Thyroid gland (tissue), 4 donors: ENCODE measurements around the gene VOPP1. TPM values are rescaled to one million over a fixed set of nuclear protein-coding genes. Genes with fewer than 3 reads are reported as not detected.

Experiments
- DNase-seq, 2 donors: peaks; one replicate each; pipeline ENCODE4 v3.0.0-alpha.2; 2019
- H3K27ac ChIP-seq, 3 donors: fragments of 200-600 bp; sonication (generic); 1 replicate in 2 of 3; 2 replicates in 1 of 3; pipeline ENCODE4 v1.5.1; 2016 to 2019; ENCODE audit warnings: mild to moderate bottlenecking in 1 of 3, moderate library complexity in 1 of 3
- H3K27me3 ChIP-seq: fragments of 200-600 bp; sonication (generic); one replicate; pipeline ENCODE4 v1.5.1; 2019
- H3K36me3 ChIP-seq, 2 donors: fragments of 200-600 bp; sonication (generic); one replicate each; pipeline ENCODE4 v1.5.1; 2016 to 2019
- H3K4me1 ChIP-seq, 2 donors: fragments of 200-600 bp; sonication (generic); one replicate each; pipeline ENCODE4 v1.5.1; 2017 to 2019
- H3K4me3 ChIP-seq, 3 donors: fragments of 200-600 bp; sonication (generic); replicated peaks in 1 of 3; 1 replicate in 2 of 3; 2 replicates in 1 of 3; pipeline ENCODE4 v1.5.1; 2016; ENCODE audit warnings: mild to moderate bottlenecking in 1 of 3
- H3K9me3 ChIP-seq: fragments of 200-600 bp; sonication (generic); one replicate; pipeline ENCODE4 v1.5.1; 2017
- CTCF ChIP-seq, 6 experiments: fragments of 200-600 bp in 3 of 6; fragments of 450-650 bp in 3 of 6; sonication (generic) in 3 of 6; IDR thresholded peaks; one replicate each; pipeline ENCODE4 v1.5.1; 2016 to 2019; ENCODE audit warnings: antibody characterized with exemption in 6 of 6, mild to moderate bottlenecking in 2 of 6, inconsistent platforms in 1 of 6, moderate library complexity in 1 of 6
- POLR2A ChIP-seq, 2 donors: fragments of 450-650 bp; IDR thresholded peaks; one replicate each; pipeline ENCODE4 v1.6.1; 2017; ENCODE audit warnings: antibody characterized with exemption in 2 of 2, mild to moderate bottlenecking in 2 of 2, moderate library complexity in 1 of 2
- WGBS, 2 donors: methylation state at CpG; one replicate each; pipeline ENCODE4 v1.1.5; 2017; 5-methylcytosine and 5-hydroxymethylcytosine counted together
- intact Hi-C: fragments of 100-400 bp; cut with DNase I; formaldehyde crosslinking; loops from one replicate; pipeline ENCODE4 v1.15.1; 2023
- total RNA-seq, 4 donors: library from RNA; depleted of rRNA; stranded (reverse); fragments of >200 nt; gene quantifications; one replicate each; pipeline ENCODE4 v1.2.3, GENCODE V29; 2016

The VOPP1 gene
- total RNA-seq, 4 donors from 2014 or later, result 42.6 to 58.0 (median 46.2) TPM

- H3K9me3 ChIP-seq, result no peaks in the 10 kb centered on the region
- peaks cover 10% of the 10 kb centered on the region in 2 donors for H3K36me3 ChIP-seq
- TF ChIP-seq CTCF (IDR thresholded peaks at IDR 0.05) (no peak), POLR2A (IDR thresholded peaks at IDR 0.05) (no peak)
- DNase-seq, result no peak
- no peaks in the 10 kb centered on the region for H3K4me1 ChIP-seq
- H3K4me3 ChIP-seq, result no peak overlapping the region
- intact Hi-C loops, result no loop called here
- WGBS, 2 donors, result 91 to 95% methylated on average over 13 of the region's 13 CpGs
- H3K27me3 ChIP-seq, result no peaks in the 10 kb centered on the region
- no peak overlapping the region for H3K27ac ChIP-seq
Measured at GRCh38 chr7:55520426-55521140, 51.7 kb downstream of the VOPP1 start.

GRCh38 chr7:55518836-55519235 is 53.5 kb downstream of the VOPP1 start:
- Histone ChIP-seq H3K9me3 (no peaks in the 10 kb centered on the region), H3K36me3 (peaks cover 10% of the 10 kb centered on the region in 2 donors), H3K4me3 (no peak overlapping the region), H3K4me1 (no peaks in the 10 kb centered on the region), H3K27me3 (no peaks in the 10 kb centered on the region), H3K27ac (no peak overlapping the region)
- TF ChIP-seq CTCF (IDR thresholded peaks at IDR 0.05) (no peak), POLR2A (IDR thresholded peaks at IDR 0.05) (no peak)
- DNase-seq, result no peak
- 95% methylated on average over 8 of the region's 8 CpGs for WGBS, 2 donors
- intact Hi-C loops, result no loop called here

- intact Hi-C loops, result no loop called here
- no peaks in the 10 kb centered on the region for H3K4me1 ChIP-seq
- peaks cover 10% of the 10 kb centered on the region in 2 donors for H3K36me3 ChIP-seq
- no peak overlapping the region for H3K27ac ChIP-seq
- H3K9me3 ChIP-seq, result no peaks in the 10 kb centered on the region
- no peak for DNase-seq
- TF ChIP-seq POLR2A (IDR thresholded peaks at IDR 0.05) (no peak), CTCF (IDR thresholded peaks at IDR 0.05) (no peak)
- WGBS, 2 donors, result 94 to 95% methylated on average over 15 of the region's 15 CpGs
- H3K4me3 ChIP-seq, result no peak overlapping the region
- H3K27me3 ChIP-seq, result no peaks in the 10 kb centered on the region
Measured at GRCh38 chr7:55517936-55518689, 54.2 kb downstream of the VOPP1 start.

GRCh38 chr7:55517191-55517633 is 55.1 kb downstream of the VOPP1 start:
- H3K36me3 ChIP-seq, result peaks cover 10% of the 10 kb centered on the region in 2 donors
- TF ChIP-seq POLR2A (IDR thresholded peaks at IDR 0.05), result no peak
- no peak for TF ChIP-seq CTCF (IDR thresholded peaks at IDR 0.05)
- H3K27ac ChIP-seq, result no peak overlapping the region
- no peaks in the 10 kb centered on the region for H3K27me3 ChIP-seq
- no peaks in the 10 kb centered on the region for H3K4me1 ChIP-seq
- WGBS, 2 donors, result 85 to 89% methylated on average over 11 of the region's 12 CpGs
- DNase-seq, result no peak
- intact Hi-C loops, result no loop called here
- H3K9me3 ChIP-seq, result no peaks in the 10 kb centered on the region
- H3K4me3 ChIP-seq, result no peak overlapping the region

GRCh38 chr7:55516409-55516808 is 55.9 kb downstream of the VOPP1 start:
- no peak overlapping the region for H3K4me3 ChIP-seq
- intact Hi-C loops, result no loop called here
- no peaks in the 10 kb centered on the region for H3K9me3 ChIP-seq
- no peak overlapping the region for H3K27ac ChIP-seq
- no peaks in the 10 kb centered on the region for H3K4me1 ChIP-seq
- H3K27me3 ChIP-seq, result no peaks in the 10 kb centered on the region
- H3K36me3 ChIP-seq, result peaks cover 10% of the 10 kb centered on the region in 2 donors
- TF ChIP-seq POLR2A (IDR thresholded peaks at IDR 0.05) (no peak), CTCF (IDR thresholded peaks at IDR 0.05) (no peak)
- 85 to 91% methylated on average over 4 of the region's 4 CpGs for whole genome bisulfite sequencing, 2 donors
- DNase-seq, result no peak
